Adrenal gland (tissue), 5 donors: ENCODE measurements around the gene CD2AP.

ENCODE experiments used
- POLR2A ChIP-seq, 2 donors: fragments of 450-650 bp; IDR thresholded peaks; one replicate each; pipeline ENCODE4 v1.6.1; 2017; ENCODE audit warnings: antibody characterized with exemption in 2 of 2, mild to moderate bottlenecking in 2 of 2, moderate library complexity in 1 of 2
- TF ChIP-seq, protein P1 (sequence below), 6 experiments: fragments of 450-650 bp in 4 of 6; fragments of 200-600 bp in 2 of 6; sonication (generic) in 1 of 6; IDR thresholded peaks; 1 replicate in 5 of 6; 2 replicates in 1 of 6; pipeline versions ENCODE4 v1.5.1 to v1.8.0; 2016 to 2021; ENCODE audit warnings: antibody characterized with exemption in 6 of 6, mild to moderate bottlenecking in 2 of 6, moderate library complexity in 1 of 6
- donor health status: DM: no; HTN: no; CAD: no.

DNA sequence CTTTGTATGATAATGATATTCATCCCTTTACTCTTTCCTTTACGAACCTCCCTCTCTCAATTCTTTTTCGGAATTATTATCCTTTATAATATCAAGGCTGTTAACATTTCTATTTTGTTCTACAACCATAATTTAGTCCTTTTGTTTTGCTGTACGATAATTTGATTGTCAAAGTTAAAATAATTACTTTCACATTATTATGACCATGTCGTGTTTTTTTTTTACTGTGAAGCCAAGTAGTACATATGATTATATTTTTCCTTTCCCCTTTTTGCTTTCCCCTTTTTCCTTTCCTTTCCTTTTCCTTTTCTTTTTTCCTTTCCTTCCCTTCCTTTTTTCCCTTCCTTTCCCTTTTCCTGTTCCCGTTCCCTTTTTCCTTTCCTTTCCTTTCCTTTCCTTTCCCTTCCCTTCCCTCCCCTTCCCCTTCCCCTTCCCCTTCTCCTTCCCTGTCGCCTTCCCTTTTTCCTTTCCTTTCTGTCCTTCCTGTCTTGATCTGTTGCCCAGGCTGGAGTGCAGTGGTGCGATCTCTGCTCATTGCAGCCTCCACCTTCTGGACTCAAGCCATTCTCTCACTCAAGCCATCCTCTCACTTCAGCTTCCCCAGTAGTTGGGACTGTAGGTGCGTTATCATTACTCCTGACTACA, 19.5 kb downstream of the CD2AP start:
- TF ChIP-seq, protein P1, sequence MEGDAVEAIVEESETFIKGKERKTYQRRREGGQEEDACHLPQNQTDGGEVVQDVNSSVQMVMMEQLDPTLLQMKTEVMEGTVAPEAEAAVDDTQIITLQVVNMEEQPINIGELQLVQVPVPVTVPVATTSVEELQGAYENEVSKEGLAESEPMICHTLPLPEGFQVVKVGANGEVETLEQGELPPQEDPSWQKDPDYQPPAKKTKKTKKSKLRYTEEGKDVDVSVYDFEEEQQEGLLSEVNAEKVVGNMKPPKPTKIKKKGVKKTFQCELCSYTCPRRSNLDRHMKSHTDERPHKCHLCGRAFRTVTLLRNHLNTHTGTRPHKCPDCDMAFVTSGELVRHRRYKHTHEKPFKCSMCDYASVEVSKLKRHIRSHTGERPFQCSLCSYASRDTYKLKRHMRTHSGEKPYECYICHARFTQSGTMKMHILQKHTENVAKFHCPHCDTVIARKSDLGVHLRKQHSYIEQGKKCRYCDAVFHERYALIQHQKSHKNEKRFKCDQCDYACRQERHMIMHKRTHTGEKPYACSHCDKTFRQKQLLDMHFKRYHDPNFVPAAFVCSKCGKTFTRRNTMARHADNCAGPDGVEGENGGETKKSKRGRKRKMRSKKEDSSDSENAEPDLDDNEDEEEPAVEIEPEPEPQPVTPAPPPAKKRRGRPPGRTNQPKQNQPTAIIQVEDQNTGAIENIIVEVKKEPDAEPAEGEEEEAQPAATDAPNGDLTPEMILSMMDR (IDR thresholded peaks at IDR 0.05) = no peak
- no peak for TF ChIP-seq POLR2A (IDR thresholded peaks at IDR 0.05)
